BLaER1 (cell line): Measurements from ENCODE around the gene MPV17L.
"Not testable (repeated sequence)": the region's sequence is repeated elsewhere in the genome, so short reads cannot be mapped to it uniquely, and the experiment has no call there.

Experiments
- H3K27ac ChIP-seq: shearing (Covaris generic); formaldehyde crosslinking; 2 replicates; pipeline ENCODE4 v1.8.1; 2022
- H3K27me3 ChIP-seq: shearing (Covaris generic); formaldehyde crosslinking; 2 replicates; pipeline ENCODE4 v1.8.1; 2022
- H3K36me3 ChIP-seq: shearing (Covaris generic); formaldehyde crosslinking; 2 replicates; pipeline ENCODE4 v1.8.1; 2022
- H3K4me1 ChIP-seq: shearing (Covaris generic); formaldehyde crosslinking; 2 replicates; pipeline ENCODE4 v1.8.1; 2022
- H3K4me2 ChIP-seq: shearing (Covaris generic); formaldehyde crosslinking; 2 replicates; pipeline ENCODE4 v1.8.1; 2022
- H3K4me3 ChIP-seq: shearing (Covaris generic); formaldehyde crosslinking; 2 replicates; pipeline ENCODE4 v1.8.1; 2022
- H3K9ac ChIP-seq: shearing (Covaris generic); formaldehyde crosslinking; 2 replicates; pipeline ENCODE4 v1.8.1; 2022
- H3K9me3 ChIP-seq: shearing (Covaris generic); formaldehyde crosslinking; 2 replicates; pipeline ENCODE4 v1.8.1; 2022
- H4K20me1 ChIP-seq: shearing (Covaris generic); formaldehyde crosslinking; 2 replicates; pipeline ENCODE4 v1.8.1; 2022
- Cebpa-rat ChIP-seq: shearing (Covaris generic); IDR thresholded peaks from 2 replicates; pipeline ENCODE4 v1.8.1; 2022

MPV17L gene

GRCh38 chr16:15415511-15415985 lies 20.0 kb downstream of the MPV17L start:
- Histone ChIP-seq H4K20me1 (no peaks in the 10 kb centered on the region), H3K36me3 (no peaks in the 10 kb centered on the region), H3K4me1 (peaks cover 14% of the 10 kb centered on the region), H3K9ac (no peak overlapping the region), H3K4me3 (no peak overlapping the region), H3K27ac (no peak overlapping the region), H3K9me3 (no peaks in the 10 kb centered on the region), H3K4me2 (no peak overlapping the region), H3K27me3 (no peaks in the 10 kb centered on the region)
- TF ChIP-seq Cebpa-rat: no peak

DNA sequence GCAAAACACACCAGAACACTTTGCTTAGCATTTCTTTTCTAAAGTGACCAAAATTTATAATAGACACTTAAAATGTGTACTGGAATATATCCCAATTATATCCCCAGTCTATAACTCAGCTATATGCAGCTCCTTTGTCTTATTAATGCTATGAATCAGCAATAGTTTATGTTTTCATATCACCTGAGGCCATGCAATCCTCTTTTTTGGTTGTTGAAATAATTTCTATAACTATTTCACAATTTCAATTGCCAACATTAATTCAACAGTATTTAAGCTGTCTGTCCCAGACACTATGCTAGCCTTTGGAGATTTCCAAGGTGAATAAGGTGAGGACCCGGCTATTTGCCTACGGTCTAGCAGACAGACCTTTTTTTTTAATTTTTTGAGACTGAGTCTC lies 21.6 kb downstream of the MPV17L start:
- H3K36me3 ChIP-seq: no peaks in the 10 kb centered on the region
- no peaks in the 10 kb centered on the region for H4K20me1 ChIP-seq
- no peak overlapping the region for H3K4me3 ChIP-seq
- H3K9me3 ChIP-seq: no peaks in the 10 kb centered on the region
- no peak for TF ChIP-seq Cebpa-rat
- H3K4me2 ChIP-seq: no peak overlapping the region
- H3K27ac ChIP-seq: no peak overlapping the region
- no peaks in the 10 kb centered on the region for H3K27me3 ChIP-seq
- H3K4me1 ChIP-seq: peaks cover 11% of the 10 kb centered on the region
- no peak overlapping the region for H3K9ac ChIP-seq

DNA sequence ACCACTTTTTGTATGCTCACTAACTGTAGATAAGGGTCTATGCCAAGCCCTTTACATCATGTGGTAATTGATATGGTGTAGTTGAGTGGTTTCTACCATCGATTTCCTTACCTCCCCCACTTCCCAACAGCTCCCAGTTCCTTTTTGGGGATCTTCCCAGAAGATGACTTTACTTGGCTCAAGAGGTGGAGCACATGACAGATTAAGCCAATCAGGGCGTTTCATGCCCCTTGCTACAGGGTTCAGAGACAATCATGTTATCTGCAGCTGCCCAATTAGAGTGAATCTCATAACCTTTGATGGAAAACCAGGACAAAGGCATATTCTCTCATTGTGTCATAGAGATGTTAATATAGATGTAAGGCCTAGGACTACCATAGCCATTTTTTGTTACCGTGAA lies 22.7 kb downstream of the MPV17L start:
- H3K36me3 ChIP-seq: no peaks in the 10 kb centered on the region
- H3K4me2 ChIP-seq: no peak overlapping the region
- H3K4me3 ChIP-seq: no peak overlapping the region
- TF ChIP-seq Cebpa-rat: no peak
- no peaks in the 10 kb centered on the region for H3K9me3 ChIP-seq
- H3K4me1 ChIP-seq: 0 out of 2 replicates have a peak, but pooled peaks cover 4% of the 10 kb centered on the region
- H4K20me1 ChIP-seq: no peaks in the 10 kb centered on the region
- H3K27me3 ChIP-seq: no peaks in the 10 kb centered on the region
- no peak overlapping the region for H3K27ac ChIP-seq
- no peak overlapping the region for H3K9ac ChIP-seq

DNA sequence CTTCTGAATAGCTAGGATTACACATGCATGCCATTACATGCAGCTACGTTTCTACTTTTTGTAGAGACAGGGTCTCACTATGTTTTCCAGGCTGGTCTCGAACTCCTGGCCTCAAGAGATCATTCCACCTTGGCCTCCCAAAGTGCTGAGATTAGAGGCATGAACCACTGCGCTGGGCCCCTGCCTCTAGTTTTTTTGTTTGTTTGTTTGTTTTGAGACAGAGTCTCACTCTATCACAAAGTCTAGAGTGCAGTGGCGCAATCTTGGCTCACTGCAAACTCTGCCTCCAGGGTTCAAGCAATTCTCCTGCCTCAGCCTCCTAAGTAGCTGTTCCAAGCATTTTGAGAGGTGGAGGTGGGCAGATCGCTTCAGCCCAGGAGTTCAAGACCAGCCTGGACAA lies 26.1 kb downstream of the MPV17L start:
- H3K27ac ChIP-seq, H3K4me3 ChIP-seq, H3K9ac ChIP-seq, H3K36me3 ChIP-seq, H3K4me2 ChIP-seq, H3K27me3 ChIP-seq, H4K20me1 ChIP-seq, H3K9me3 ChIP-seq: not testable (repeated sequence)
- H3K4me1 ChIP-seq: peaks cover 10% of the 10 kb centered on the region

- TF ChIP-seq Cebpa-rat: no peak
- no peak overlapping the region for H3K4me3 ChIP-seq
- peaks cover 10% of the 10 kb centered on the region for H3K4me1 ChIP-seq
Measured at GRCh38 chr16:15422222-15422621, 26.7 kb downstream of the MPV17L start.

DNA sequence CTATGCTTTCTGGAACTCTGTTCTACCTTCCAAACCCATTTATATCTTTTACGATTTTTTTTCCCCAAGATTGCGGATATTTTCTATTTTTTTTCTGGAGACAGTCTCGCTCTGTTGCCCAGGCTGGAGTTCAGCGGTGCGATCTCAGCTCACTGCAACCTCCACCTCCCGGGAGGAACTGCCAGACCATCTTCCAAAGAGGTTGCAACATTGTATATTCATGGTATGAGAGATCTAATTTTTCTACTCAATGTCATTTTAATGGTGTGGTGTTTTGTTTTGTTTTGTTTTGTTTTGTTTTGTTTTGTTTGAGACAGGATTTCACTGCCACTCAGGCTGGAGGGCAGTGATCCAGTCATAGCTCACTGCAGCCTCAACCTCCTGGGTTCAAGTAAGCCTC lies 30.3 kb downstream of the MPV17L start:
- no peak overlapping the region for H3K27ac ChIP-seq
- H3K4me2 ChIP-seq: peak overlapping the region; percentile 14
- H4K20me1 ChIP-seq: no peaks in the 10 kb centered on the region
- H3K27me3 ChIP-seq: no peaks in the 10 kb centered on the region
- no peak for TF ChIP-seq Cebpa-rat
- H3K9me3 ChIP-seq: no peaks in the 10 kb centered on the region
- H3K4me1 ChIP-seq: peaks cover 10% of the 10 kb centered on the region
- H3K9ac ChIP-seq: no peak overlapping the region
- H3K4me3 ChIP-seq: no peak overlapping the region
- no peaks in the 10 kb centered on the region for H3K36me3 ChIP-seq

More at GRCh38 chr16:15422222-15422621, 26.7 kb downstream of the MPV17L start:
- Histone ChIP-seq H3K9ac (no peak overlapping the region), H3K27ac (no peak overlapping the region), H3K36me3 (no peaks in the 10 kb centered on the region), H3K27me3 (no peaks in the 10 kb centered on the region), H4K20me1 (no peaks in the 10 kb centered on the region), H3K4me2 (no peak overlapping the region), H3K9me3 (no peaks in the 10 kb centered on the region)

- Histone ChIP-seq H3K4me2 (no peak overlapping the region), H3K9ac (no peak overlapping the region), H3K4me3 (no peak overlapping the region), H3K27ac (no peak overlapping the region), H4K20me1 (no peaks in the 10 kb centered on the region), H3K36me3 (no peaks in the 10 kb centered on the region), H3K4me1 (peaks cover 10% of the 10 kb centered on the region), H3K9me3 (no peaks in the 10 kb centered on the region), H3K27me3 (no peaks in the 10 kb centered on the region)
- TF ChIP-seq Cebpa-rat: no peak
Measured at GRCh38 chr16:15426796-15427195, 31.2 kb downstream of the MPV17L start.

GRCh38 chr16:15427648-15428239 lies 32.2 kb downstream of the MPV17L start:
- no peaks in the 10 kb centered on the region for H3K9me3 ChIP-seq
- H3K27me3 ChIP-seq: peaks cover 2% of the 10 kb centered on the region; the same call in 1 of the 2 replicates
- H3K4me3 ChIP-seq: no peak overlapping the region
- no peak for TF ChIP-seq Cebpa-rat
- no peaks in the 10 kb centered on the region for H4K20me1 ChIP-seq
- H3K4me2 ChIP-seq: no peak overlapping the region
- no peaks in the 10 kb centered on the region for H3K36me3 ChIP-seq
- H3K27ac ChIP-seq: no peak overlapping the region
- peaks cover 10% of the 10 kb centered on the region for H3K4me1 ChIP-seq
- H3K9ac ChIP-seq: no peak overlapping the region

DNA sequence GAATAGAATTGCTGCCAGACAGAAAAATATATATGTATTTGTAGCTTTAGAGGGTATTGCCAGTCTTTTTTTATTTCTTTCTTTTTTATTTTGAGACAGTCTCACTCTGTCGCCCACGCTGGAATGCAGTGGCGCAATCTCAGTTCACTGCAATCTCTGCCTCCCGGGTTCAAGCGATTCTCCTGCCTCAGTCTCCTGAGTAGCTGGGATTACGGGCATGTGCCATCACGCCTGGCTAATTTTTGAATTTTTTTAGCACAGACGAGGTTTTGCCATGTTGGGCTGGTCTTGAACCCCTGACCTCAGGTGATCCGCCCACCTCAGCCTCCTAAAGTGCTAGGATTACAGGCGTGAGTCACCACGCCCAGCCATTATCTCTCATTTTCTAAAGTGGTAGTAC lies 35.3 kb downstream of the MPV17L start:
- not testable (repeated sequence) for H3K9ac ChIP-seq, H3K4me3 ChIP-seq, H3K4me2 ChIP-seq

GRCh38 chr16:15434079-15434424 lies 38.5 kb downstream of the MPV17L start:
- Histone ChIP-seq H3K36me3 (no peaks in the 10 kb centered on the region), H3K4me1 (peaks cover 4% of the 10 kb centered on the region; the same call in 1 of the 2 replicates), H3K4me3 (peak overlapping the region; percentile 65), H3K9me3 (no peaks in the 10 kb centered on the region), H3K4me2 (peak overlapping the region; percentile 76), H3K27ac (no peak overlapping the region), H3K27me3 (peaks cover 46% of the 10 kb centered on the region), H4K20me1 (peaks cover 12% of the 10 kb centered on the region), H3K9ac (no peak overlapping the region)
- TF ChIP-seq Cebpa-rat: no peak

More for the DNA sequence above, 35.3 kb downstream of the MPV17L start:
- Histone ChIP-seq H4K20me1 (peaks cover 11% of the 10 kb centered on the region), H3K27me3 (peaks cover 34% of the 10 kb centered on the region)
- not testable (repeated sequence) for H3K27ac ChIP-seq, H3K4me1 ChIP-seq, H3K36me3 ChIP-seq, H3K9me3 ChIP-seq
